Neutrophil (primary cell): ENCODE measurements around the gene IGSF9.

Experiments
- H3K27ac ChIP-seq: fragments of 200-600 bp; sonication (generic); 2 replicates; pipeline ENCODE4 v1.5.1; 2016; ENCODE audit warnings: mild to moderate bottlenecking, moderate library complexity
- H3K27me3 ChIP-seq: fragments of 200-600 bp; sonication (generic); 2 replicates; pipeline ENCODE4 v1.6.0; 2016; ENCODE audit warnings: mild to moderate bottlenecking
- H3K36me3 ChIP-seq: fragments of 200-600 bp; sonication (generic); 2 replicates; pipeline ENCODE4 v1.5.1; 2017
- H3K4me1 ChIP-seq, 2 experiments: fragments of 200-600 bp in 1 of 2; sonication (generic) in 1 of 2; 1 replicate in 1 of 2; 2 replicates in 1 of 2; pipeline versions ENCODE4 v1.5.1 to v1.6.1; 2013 to 2016; ENCODE audit warnings: low read depth in 1 of 2, low read length in 1 of 2, mild to moderate bottlenecking in 1 of 2, moderate library complexity in 1 of 2; ENCODE audit not compliant: control insufficient read depth in 1 of 2, insufficient read depth in 1 of 2
- H3K4me3 ChIP-seq, 2 experiments: fragments of 200-600 bp in 1 of 2; sonication (generic) in 1 of 2; 1 replicate in 1 of 2; 2 replicates in 1 of 2; pipeline ENCODE4 v1.5.1; 2013 to 2016; ENCODE audit warnings: low read depth in 1 of 2, low read length in 1 of 2, mild to moderate bottlenecking in 1 of 2, moderate library complexity in 1 of 2
- H3K9me3 ChIP-seq: fragments of 200-600 bp; sonication (generic); 2 replicates; pipeline ENCODE4 v1.5.1; 2016
- CTCF ChIP-seq: fragments of 200-600 bp; sonication (generic); IDR thresholded peaks from 2 replicates; pipeline ENCODE4 v1.5.1; 2016; ENCODE audit warnings: antibody characterized with exemption

Gene IGSF9

GRCh38 chr1:159980786-159981185 lies 35.4 kb upstream of the IGSF9 start:
- Histone ChIP-seq H3K27me3 (peaks cover 66% of the 10 kb centered on the region), H3K36me3 (no peaks in the 10 kb centered on the region)

DNA sequence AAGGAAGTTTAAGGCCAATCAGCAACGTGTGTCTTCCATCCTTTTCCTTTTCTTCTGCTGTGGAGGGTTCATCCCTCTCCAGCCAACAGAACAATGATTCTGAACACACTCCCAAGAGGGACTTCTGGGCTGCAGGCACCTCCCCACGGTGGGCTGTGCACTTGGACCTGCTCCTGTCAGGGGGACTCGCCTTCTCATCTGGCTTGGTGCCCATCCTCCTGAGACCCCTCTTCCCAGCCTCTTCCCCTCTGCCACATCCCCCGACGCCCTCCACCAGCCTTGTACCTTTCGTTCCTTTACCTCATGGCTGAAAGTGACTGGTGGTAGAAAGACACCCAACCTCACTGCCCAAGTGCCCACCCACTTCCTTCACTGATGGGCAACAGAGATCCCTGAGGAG lies 34.7 kb upstream of the IGSF9 start:
- H3K36me3 ChIP-seq, result no peaks in the 10 kb centered on the region
- no peaks in the 10 kb centered on the region for H3K9me3 ChIP-seq
- H3K4me1 ChIP-seq, result no peaks in the 10 kb centered on the region
- H3K27me3 ChIP-seq, result peaks cover 72% of the 10 kb centered on the region
- H3K27ac ChIP-seq, result no peak overlapping the region
- H3K4me3 ChIP-seq, result no peak overlapping the region
- no peak for TF ChIP-seq CTCF

More at GRCh38 chr1:159980786-159981185, 35.4 kb upstream of the IGSF9 start:
- Histone ChIP-seq H3K4me1 (no peaks in the 10 kb centered on the region), H3K4me3 (no peak overlapping the region), H3K9me3 (no peaks in the 10 kb centered on the region), H3K27ac (no peak overlapping the region)
- TF ChIP-seq CTCF, result no peak

- H3K9me3 ChIP-seq, result no peaks in the 10 kb centered on the region
- H3K27me3 ChIP-seq, result peaks cover 78% of the 10 kb centered on the region
- no peaks in the 10 kb centered on the region for H3K4me1 ChIP-seq
These were observed 33.8 kb upstream of the IGSF9 start for GRCh38 chr1:159979257-159979656.

DNA sequence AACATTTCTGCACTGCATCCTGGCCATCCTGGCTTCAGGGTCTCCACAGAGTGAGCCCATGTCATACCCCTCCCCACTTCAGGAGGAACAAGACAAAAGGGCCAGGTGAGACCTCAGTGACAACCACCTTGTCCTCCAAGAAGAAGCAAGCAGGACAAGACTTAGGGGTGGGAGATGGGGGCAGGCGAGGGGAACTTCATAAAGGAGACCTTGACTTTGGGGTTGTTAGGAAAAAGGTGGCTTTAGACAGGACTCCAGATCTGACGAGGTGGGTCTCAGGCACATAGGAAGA lies 32.6 kb upstream of the IGSF9 start:
- H3K9me3 ChIP-seq, result no peaks in the 10 kb centered on the region
- no peaks in the 10 kb centered on the region for H3K4me1 ChIP-seq
- no peak for TF ChIP-seq CTCF
- H3K27ac ChIP-seq, result no peak overlapping the region
- H3K36me3 ChIP-seq, result no peaks in the 10 kb centered on the region
- no peak overlapping the region for H3K4me3 ChIP-seq
- H3K27me3 ChIP-seq, result peaks cover 75% of the 10 kb centered on the region

More at GRCh38 chr1:159979257-159979656, 33.8 kb upstream of the IGSF9 start:
- no peaks in the 10 kb centered on the region for H3K36me3 ChIP-seq
- no peak overlapping the region for H3K27ac ChIP-seq
- no peak overlapping the region for H3K4me3 ChIP-seq
- TF ChIP-seq CTCF, result no peak

DNA sequence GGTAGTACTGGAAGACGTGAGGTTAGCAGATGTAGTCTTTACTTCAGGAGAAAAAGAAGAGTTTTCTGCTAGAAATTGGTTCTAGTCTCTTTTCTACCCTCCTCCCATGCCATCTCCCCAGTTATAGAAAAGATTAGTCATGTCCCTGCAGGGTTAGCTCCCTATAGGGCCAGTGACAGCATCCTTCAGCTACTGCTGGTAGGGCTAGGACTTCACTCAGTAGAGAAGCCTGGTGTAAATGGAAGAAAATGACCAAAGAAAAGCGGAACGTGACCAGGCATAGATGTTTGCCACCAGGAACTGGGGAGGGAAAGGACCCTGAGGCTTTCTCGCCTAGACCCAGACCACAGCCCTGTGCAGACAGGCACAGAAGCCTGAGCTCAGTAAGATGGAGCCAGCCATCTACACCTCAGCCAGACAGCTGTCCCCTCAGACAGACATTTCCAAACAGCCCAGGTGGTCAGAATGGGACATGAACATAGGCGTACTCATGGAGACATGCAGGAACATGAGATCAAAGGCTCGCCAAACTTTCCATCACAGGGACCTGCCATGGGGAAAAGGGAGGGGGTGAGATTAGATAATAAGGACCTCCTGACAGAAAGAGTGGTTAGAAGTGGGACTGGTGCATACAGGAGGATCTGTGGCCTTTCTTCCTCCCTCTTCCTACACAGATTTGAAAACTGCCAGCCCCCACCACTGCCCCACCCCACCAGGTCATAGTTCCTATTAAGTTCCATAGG lies 32.1 kb upstream of the IGSF9 start:
- Histone ChIP-seq H3K4me1 (no peaks in the 10 kb centered on the region), H3K27ac (no peak overlapping the region), H3K27me3 (peaks cover 73% of the 10 kb centered on the region), H3K36me3 (no peaks in the 10 kb centered on the region), H3K4me3 (no peak overlapping the region), H3K9me3 (no peaks in the 10 kb centered on the region)
- no peak for TF ChIP-seq CTCF
